Neural progenitor cell (in vitro differentiated cells): ENCODE measurements around the gene ZNF280B. TPM values are rescaled to one million over a fixed set of nuclear protein-coding genes. Genes with fewer than 3 reads are reported as not detected.
"Not testable (repeated sequence)": the region's sequence is repeated elsewhere in the genome, so short reads cannot be mapped to it uniquely, and the experiment has no call there.

ENCODE experiments used
- DNase-seq: peaks from one replicate; pipeline ENCODE4 v3.0.0-alpha.2; 2016; ENCODE audit warnings: low spot score
- H2AFZ ChIP-seq: fragments of 200-600 bp; sonication (generic); replicated peaks from 2 replicates; pipeline ENCODE4 v1.6.1; 2016; ENCODE audit warnings: antibody characterized with exemption
- H3F3A ChIP-seq: fragments of 200-600 bp; sonication (generic); 2 replicates; pipeline ENCODE4 v1.6.1; 2016; ENCODE audit warnings: antibody characterized with exemption, low read depth
- H3K27ac ChIP-seq: fragments of 200-600 bp; sonication (generic); 2 replicates; pipeline ENCODE4 v1.5.1; 2016; ENCODE audit warnings: mild to moderate bottlenecking
- H3K27me3 ChIP-seq: fragments of 200-600 bp; sonication (generic); 2 replicates; pipeline ENCODE4 v1.6.1; 2016; ENCODE audit warnings: mild to moderate bottlenecking, moderate library complexity
- H3K36me3 ChIP-seq: fragments of 200-600 bp; sonication (generic); 2 replicates; pipeline ENCODE4 v1.5.1; 2016
- H3K4me1 ChIP-seq: fragments of 200-600 bp; sonication (generic); 2 replicates; pipeline ENCODE4 v1.6.1; 2016; ENCODE audit warnings: mixed run types
- H3K4me2 ChIP-seq: fragments of 200-600 bp; sonication (generic); 2 replicates; pipeline ENCODE4 v1.6.1; 2016
- H3K4me3 ChIP-seq: fragments of 200-600 bp; sonication (generic); 2 replicates; pipeline ENCODE4 v1.5.1; 2016
- H3K79me2 ChIP-seq: fragments of 200-600 bp; sonication (generic); 2 replicates; pipeline ENCODE4 v1.6.1; 2016; ENCODE audit warnings: low read depth
- H3K9ac ChIP-seq: fragments of 200-600 bp; sonication (generic); 2 replicates; pipeline ENCODE4 v1.6.1; 2016
- H3K9me3 ChIP-seq: fragments of 200-600 bp; sonication (generic); 2 replicates; pipeline ENCODE4 v1.5.1; 2016; ENCODE audit warnings: low read depth
- H4K20me1 ChIP-seq: fragments of 200-600 bp; sonication (generic); 2 replicates; pipeline ENCODE4 v1.6.1; 2016; ENCODE audit warnings: low read depth
- H3K27ac Mint-ChIP-seq: 3 replicates; pipeline ENCODE4 v1.8.0; 2021; ENCODE audit warnings: mixed read lengths
- H3K27me3 Mint-ChIP-seq: 2 replicates; pipeline ENCODE4 v1.8.0; 2022; ENCODE audit warnings: low read depth, mild to moderate bottlenecking, inconsistent platforms, moderate library complexity, mixed read lengths; ENCODE audit not compliant: insufficient read depth
- H3K36me3 Mint-ChIP-seq: 3 replicates; pipeline ENCODE4 v1.8.0; 2021; ENCODE audit warnings: mixed read lengths
- H3K4me1 Mint-ChIP-seq: 3 replicates; pipeline ENCODE4 v1.8.0; 2021; ENCODE audit warnings: mixed read lengths
- H3K4me3 Mint-ChIP-seq: 3 replicates; pipeline ENCODE4 v1.8.0; 2021; ENCODE audit warnings: mild to moderate bottlenecking, moderate library complexity, mixed read lengths
- H3K9me3 Mint-ChIP-seq: 3 replicates; pipeline ENCODE4 v1.8.0; 2020; ENCODE audit warnings: mixed read lengths
- CTCF ChIP-seq: fragments of 200-600 bp; sonication (generic); IDR thresholded peaks from 2 replicates; pipeline ENCODE4 v1.5.1; 2017; ENCODE audit warnings: antibody characterized with exemption, mild to moderate bottlenecking
- EZH2 ChIP-seq: fragments of 200-600 bp; sonication (generic); IDR thresholded peaks from 2 replicates; pipeline ENCODE4 v1.6.1; 2017; ENCODE audit warnings: antibody characterized with exemption, mild to moderate bottlenecking, moderate library complexity
- EZH2phosphoT487 ChIP-seq: fragments of 200-600 bp; sonication (generic); IDR thresholded peaks from 2 replicates; pipeline ENCODE4 v1.6.1; 2017; ENCODE audit warnings: antibody characterized with exemption
- total RNA-seq: library from RNA; depleted of rRNA; stranded (reverse); fragments of >200 nt; gene quantifications from 2 replicates; pipeline ENCODE4 v1.2.3, GENCODE V29; 2015; ENCODE audit warnings: low replicate concordance

The ZNF280B gene
- total RNA-seq, 1 donor from 2014 or later, result 14.2 TPM

- no peak for DNase-seq
- no peaks in the 10 kb centered on the region for H3F3A ChIP-seq
- Mint-ChIP-seq H3K27ac (no peak overlapping the region), H3K9me3 (peaks cover 15% of the 10 kb centered on the region), H3K4me3 (no peak overlapping the region), H3K4me1 (peaks cover 3% of the 10 kb centered on the region), H3K36me3 (no peaks in the 10 kb centered on the region), H3K27me3 (peaks cover 3% of the 10 kb centered on the region)
- no peak overlapping the region for H2AFZ ChIP-seq
- peaks cover 4% of the 10 kb centered on the region for H3K4me1 ChIP-seq
- no peaks in the 10 kb centered on the region for H3K9me3 ChIP-seq
- TF ChIP-seq EZH2 (no peak), CTCF (no peak), EZH2phosphoT487 (no peak)
- no peak overlapping the region for H3K4me2 ChIP-seq
- H3K36me3 ChIP-seq, result no peaks in the 10 kb centered on the region
- H3K9ac ChIP-seq, result no peak overlapping the region
- no peaks in the 10 kb centered on the region for H3K79me2 ChIP-seq
- peaks cover 61% of the 10 kb centered on the region for H3K27me3 ChIP-seq
- H3K4me3 ChIP-seq, result no peak overlapping the region
- no peaks in the 10 kb centered on the region for H4K20me1 ChIP-seq
- H3K27ac ChIP-seq, result no peak overlapping the region
Observed at GRCh38 chr22:22469527-22469926, 39.0 kb downstream of the ZNF280B start.

- H3K36me3 Mint-ChIP-seq, H3K4me1 ChIP-seq, H3K79me2 ChIP-seq, H3K36me3 ChIP-seq, H3K27me3 Mint-ChIP-seq, H3K4me2 ChIP-seq, H3K4me3 Mint-ChIP-seq, DNase-seq, H3F3A ChIP-seq, H2AFZ ChIP-seq, H3K4me3 ChIP-seq, H3K9me3 ChIP-seq, H4K20me1 ChIP-seq, H3K27ac ChIP-seq, H3K9ac ChIP-seq, H3K4me1 Mint-ChIP-seq, H3K27ac Mint-ChIP-seq: not testable (repeated sequence)
- H3K9me3 Mint-ChIP-seq, result peaks cover 15% of the 10 kb centered on the region
- H3K27me3 ChIP-seq, result peaks cover 67% of the 10 kb centered on the region
Observed at GRCh38 chr22:22468794-22469469, 39.6 kb downstream of the ZNF280B start.

GRCh38 chr22:22467112-22467511, 41.4 kb downstream of the ZNF280B start:
- no peak overlapping the region for H3K4me3 Mint-ChIP-seq
- H3K27me3 Mint-ChIP-seq, result peaks cover 7% of the 10 kb centered on the region
- H3K9me3 Mint-ChIP-seq, result peaks cover 15% of the 10 kb centered on the region

More at GRCh38 chr22:22467112-22467511, 41.4 kb downstream of the ZNF280B start:
- Mint-ChIP-seq H3K27ac (no peak overlapping the region), H3K4me1 (no peaks in the 10 kb centered on the region), H3K36me3 (no peaks in the 10 kb centered on the region)
- Histone ChIP-seq H3K9ac (no peak overlapping the region), H3K9me3 (no peaks in the 10 kb centered on the region), H3K4me3 (no peak overlapping the region), H3K79me2 (no peaks in the 10 kb centered on the region), H3K27me3 (peaks cover 77% of the 10 kb centered on the region), H2AFZ (no peak overlapping the region), H3K4me1 (no peaks in the 10 kb centered on the region), H3K27ac (no peak overlapping the region), H3K4me2 (no peak overlapping the region), H4K20me1 (peaks cover 6% of the 10 kb centered on the region), H3K36me3 (no peaks in the 10 kb centered on the region), H3F3A (no peaks in the 10 kb centered on the region)
- DNase-seq, result no peak
- TF ChIP-seq CTCF (no peak), EZH2phosphoT487 (no peak), EZH2 (no peak)
